T1000 (cell line): ENCODE results near the gene PLCG2.
"Not testable (repeated sequence)": the region's sequence is repeated elsewhere in the genome, so short reads cannot be mapped to it uniquely, and the experiment has no call there.

Source experiments
- DNase-seq: peaks from one replicate; lab custom pipeline; 2025; ENCODE audit warnings: mixed read lengths; lab: John Stamatoyannopoulos, UW

PLCG2 gene

GRCh38 chr16:81997738-81998137, 218.6 kb downstream of the PLCG2 start:
- DNase-seq: no peak

DNA sequence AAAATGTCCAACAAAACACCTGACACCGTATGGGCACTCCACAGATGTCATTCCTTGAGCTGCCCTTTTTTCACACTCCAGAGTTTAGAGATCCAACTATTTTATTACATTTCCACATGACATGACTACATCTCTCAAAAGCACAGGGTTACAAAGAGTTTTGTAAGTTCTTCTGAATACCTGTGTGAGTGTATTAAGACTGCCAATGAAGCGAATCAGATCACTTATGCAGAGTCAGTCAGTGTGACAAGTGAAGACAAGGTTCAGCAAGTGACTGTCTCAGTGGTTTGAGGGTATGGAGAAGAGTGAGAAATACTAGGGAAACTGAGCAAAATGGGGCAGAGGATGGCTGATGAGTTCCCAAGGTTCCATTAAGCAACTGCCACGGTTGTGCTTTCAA, 223.7 kb downstream of the PLCG2 start:
- DNase-seq: no peak

- no peak for DNase-seq
Measured at GRCh38 chr16:82004601-82005000, 225.5 kb downstream of the PLCG2 start.

GRCh38 chr16:82005027-82005830, 226.1 kb downstream of the PLCG2 start:
- no peak for DNase-seq

DNA sequence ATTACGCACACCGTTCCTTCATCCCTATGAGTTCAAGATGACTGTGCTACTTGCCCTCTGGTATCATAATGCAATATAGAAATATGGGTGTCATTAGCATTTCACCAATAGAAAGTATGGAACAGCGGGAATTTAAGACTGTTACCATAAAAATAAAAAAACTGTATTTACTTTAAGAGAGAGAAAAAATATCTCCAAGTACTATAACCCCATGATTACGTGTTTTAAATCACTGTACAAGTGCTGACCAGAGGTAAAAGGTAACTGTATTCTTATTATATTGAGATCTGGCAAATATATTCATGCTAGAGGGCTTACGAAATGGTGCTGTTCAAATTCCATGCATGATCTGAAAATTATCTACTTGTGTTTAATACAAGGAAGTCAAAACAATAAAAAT, 226.9 kb downstream of the PLCG2 start:
- DNase-seq: no peak

DNA sequence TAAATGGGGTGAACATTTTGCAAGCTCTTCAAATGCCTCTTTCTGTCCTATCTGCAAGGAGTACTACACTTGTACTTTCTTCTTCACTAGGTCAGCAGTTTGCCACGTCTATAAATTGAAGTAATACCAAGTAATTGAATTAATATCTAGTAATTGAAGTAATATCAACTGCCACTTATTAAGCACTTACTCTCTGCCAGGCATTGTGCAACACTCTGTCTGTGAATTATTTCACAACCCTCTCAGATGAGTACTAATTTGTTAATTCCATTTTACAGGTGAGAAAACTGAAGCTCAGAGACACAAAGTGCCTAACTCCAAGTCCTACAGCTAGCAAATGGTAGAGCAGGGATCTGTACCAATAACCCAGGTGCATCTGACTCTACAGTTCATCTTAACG, 228.1 kb downstream of the PLCG2 start:
- DNase-seq: no peak

GRCh38 chr16:82008957-82009592, 230.0 kb downstream of the PLCG2 start:
- no peak for DNase-seq

- DNase-seq: not testable (repeated sequence)
Measured at GRCh38 chr16:82009789-82010188, 230.7 kb downstream of the PLCG2 start.

- DNase-seq: no peak
Measured at GRCh38 chr16:82010649-82011048, 231.6 kb downstream of the PLCG2 start.

- no peak for DNase-seq
Measured at GRCh38 chr16:82011199-82011641, 232.1 kb downstream of the PLCG2 start, which contains the start of gene SDR42E1. Gene SDR42E1 (minus strand): TSS chr16:82011470. CDS start chr16:82000858, 10,612 bp downstream.
